HG03175 (cell line): Measurements from ENCODE around the gene LHFPL2.
A peak's percentile ranks its signal among the peaks of the same experiment; 100 is the strongest.

Experiments
- ATAC-seq: cut with Tn5 transposase; IDR thresholded peaks from one replicate; pipeline ENCODE4 v1.9.1; 2021; ENCODE audit warnings: mild to moderate bottlenecking, moderate library complexity; ENCODE audit not compliant: unreplicated experiment

The LHFPL2 gene

DNA sequence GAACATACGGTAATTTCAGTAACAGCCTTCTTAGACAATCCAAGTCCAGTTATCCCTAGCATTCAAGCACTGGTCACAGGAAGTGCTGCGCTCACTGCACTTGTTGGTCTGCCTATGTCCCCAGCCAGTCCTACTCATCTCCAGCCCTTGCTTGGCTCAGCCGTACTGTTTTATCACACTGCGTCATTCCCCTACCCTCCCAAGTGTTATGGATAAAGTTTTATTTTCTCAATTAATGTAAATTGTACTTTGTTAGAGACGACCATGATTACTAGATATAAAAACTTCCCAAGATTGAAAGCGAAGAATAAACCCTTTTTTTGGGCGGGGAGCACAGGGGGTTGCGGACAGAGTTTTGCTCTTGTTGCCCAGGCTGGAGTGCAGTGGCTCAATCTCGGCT is 49.6 kb downstream of the LHFPL2 start:
- no peak for ATAC-seq

GRCh38 chr5:78597974-78598371 is 50.6 kb downstream of the LHFPL2 start:
- ATAC-seq, result no peak

- no peak for ATAC-seq
Measured at GRCh38 chr5:78597068-78597973, 51.3 kb downstream of the LHFPL2 start.

DNA sequence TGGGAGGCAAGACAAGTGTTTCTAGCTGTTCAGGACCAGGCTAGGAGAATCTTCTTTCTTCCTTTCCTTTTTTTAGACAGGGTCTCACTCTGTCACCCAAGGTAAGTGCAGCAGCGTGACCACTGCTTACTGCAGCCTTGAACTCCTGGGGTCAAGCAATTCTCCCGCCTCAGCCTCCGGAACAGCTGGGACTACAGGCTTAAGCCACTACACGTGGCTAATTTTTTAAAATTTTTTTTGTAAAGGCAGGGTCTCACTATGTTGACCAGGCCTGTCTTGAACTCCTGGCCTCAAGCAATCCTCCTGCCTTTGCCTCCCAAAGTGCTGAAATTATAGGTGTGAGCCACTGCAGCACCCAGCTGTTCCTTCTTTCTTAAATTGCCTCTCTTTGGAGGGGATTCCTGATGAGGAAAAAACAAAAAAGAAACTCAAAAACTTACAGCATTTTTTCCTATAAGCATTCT is 53.1 kb downstream of the LHFPL2 start:
- ATAC-seq, result no peak

DNA sequence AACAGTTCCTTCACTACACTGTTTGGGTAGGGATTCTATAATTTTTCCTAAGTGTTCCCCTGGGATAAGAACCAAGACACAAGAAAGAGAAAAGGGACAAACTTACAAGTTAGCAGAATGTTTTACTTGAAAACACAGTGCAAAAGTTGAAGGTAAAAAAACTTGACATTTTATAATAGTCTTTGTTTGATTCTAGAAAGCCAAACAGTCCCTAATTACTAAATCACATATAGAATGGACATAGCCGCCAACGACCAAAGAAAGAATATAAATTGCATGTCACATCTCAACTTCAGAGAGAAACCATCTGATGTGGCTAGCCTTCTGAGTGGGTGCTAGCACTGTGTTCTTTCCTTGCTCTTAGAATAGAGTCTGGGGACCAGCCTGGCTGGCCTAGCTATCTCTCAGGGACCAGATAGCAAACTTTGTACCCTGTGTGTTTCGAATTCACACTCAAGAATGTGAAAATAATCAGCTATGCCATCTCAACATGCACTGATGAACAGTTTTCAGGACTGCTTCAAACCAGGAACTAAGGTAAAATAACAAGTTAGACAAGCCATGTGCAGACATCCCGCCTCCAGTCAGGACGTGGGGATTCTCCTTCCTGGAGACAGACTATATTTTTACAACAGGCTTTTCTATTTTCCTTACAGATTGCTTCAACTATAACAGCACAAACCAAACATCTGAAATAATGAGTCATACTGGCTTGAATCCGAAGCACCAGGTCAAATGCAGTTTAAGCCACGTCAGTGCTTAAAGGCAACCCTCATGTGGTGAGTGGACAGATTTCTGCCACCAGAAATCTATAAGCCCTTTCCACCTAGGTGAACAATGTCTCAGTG is 53.7 kb downstream of the LHFPL2 start:
- ATAC-seq, result no peak

- no peak for ATAC-seq
Measured at GRCh38 chr5:78594021-78594420, 54.6 kb downstream of the LHFPL2 start.

DNA sequence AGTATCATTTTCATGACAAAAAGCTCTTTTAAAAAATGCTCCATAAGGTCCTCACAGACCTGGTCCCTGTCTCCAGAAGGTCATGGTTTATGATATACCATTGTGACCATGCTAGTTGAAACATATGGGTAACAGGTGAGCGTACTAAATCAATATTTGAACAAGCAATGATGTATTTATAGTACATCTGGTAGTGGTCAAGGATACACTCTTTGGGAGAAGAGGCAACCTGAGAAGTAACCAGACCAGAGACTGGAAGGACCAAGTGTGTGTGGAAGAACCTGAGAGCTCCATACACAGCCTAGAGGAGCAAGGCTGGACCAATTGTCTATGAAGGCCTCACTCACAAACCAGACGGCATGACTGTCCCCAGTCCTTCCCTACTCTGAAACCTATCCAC is 55.1 kb downstream of the LHFPL2 start:
- no peak for ATAC-seq

- ATAC-seq, result no peak
Measured at GRCh38 chr5:78592735-78593386, 55.7 kb downstream of the LHFPL2 start.

DNA sequence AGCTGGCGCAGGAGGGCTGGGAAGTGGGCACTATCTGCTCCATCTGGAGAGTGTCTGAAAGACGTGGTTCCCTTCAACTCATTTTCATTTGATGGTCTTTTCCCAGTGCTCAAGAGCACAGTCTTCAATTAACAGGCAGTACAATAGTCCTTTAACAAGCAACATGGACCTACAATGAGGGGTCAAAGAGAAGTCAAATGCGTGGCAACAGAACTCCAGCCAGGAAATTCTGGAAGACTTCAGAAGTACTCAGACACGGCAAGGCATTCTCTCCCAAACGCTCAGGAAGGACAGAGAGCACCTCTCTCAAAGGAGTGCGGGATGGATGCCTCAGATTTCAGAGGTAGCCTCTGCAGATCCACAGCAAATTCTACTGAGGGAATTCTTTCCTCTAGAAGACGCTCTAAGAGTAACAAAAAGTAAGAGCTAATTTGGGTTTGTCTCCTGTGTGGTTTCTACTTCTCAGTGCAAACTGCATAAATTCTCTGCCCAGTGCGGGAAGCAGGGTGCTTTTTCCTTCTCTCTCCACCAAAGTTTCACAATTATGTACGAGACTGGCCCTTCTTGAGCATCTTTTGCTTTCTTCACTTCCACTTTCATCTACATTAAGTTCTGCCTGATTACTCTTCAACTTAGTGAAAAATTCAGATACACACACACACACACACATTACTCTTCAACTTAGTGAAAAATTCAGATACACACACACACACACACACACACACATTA is 56.4 kb downstream of the LHFPL2 start:
- peak; percentile 68 for ATAC-seq

DNA sequence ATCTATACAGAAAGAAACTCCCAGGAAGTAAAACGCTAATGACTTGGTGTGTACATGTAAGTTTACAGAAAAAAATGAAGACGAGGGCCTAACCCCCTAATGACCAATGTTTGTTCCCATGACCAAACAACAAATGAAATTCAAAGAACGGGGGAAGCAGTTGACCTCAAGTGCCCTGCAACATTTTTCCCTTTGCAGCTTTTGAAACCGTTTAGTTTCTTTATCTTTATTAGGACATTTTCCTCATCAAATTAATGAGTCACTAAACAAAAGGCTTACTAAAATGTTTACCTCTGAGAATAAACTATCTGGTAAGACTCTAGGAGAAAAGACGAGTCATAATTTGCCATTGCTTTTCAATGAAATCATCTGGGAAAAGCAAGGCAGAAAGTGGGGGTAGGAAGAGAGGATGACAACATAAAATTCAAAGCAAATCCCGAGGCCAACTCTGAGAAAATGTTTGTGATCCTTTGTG is 57.4 kb downstream of the LHFPL2 start:
- ATAC-seq, result no peak

GRCh38 chr5:78589923-78590322 is 58.6 kb downstream of the LHFPL2 start:
- ATAC-seq, result no peak

GRCh38 chr5:78588507-78588906 is 60.1 kb downstream of the LHFPL2 start:
- no peak for ATAC-seq

- no peak for ATAC-seq
Measured at GRCh38 chr5:78587775-78588291, 60.7 kb downstream of the LHFPL2 start.

DNA sequence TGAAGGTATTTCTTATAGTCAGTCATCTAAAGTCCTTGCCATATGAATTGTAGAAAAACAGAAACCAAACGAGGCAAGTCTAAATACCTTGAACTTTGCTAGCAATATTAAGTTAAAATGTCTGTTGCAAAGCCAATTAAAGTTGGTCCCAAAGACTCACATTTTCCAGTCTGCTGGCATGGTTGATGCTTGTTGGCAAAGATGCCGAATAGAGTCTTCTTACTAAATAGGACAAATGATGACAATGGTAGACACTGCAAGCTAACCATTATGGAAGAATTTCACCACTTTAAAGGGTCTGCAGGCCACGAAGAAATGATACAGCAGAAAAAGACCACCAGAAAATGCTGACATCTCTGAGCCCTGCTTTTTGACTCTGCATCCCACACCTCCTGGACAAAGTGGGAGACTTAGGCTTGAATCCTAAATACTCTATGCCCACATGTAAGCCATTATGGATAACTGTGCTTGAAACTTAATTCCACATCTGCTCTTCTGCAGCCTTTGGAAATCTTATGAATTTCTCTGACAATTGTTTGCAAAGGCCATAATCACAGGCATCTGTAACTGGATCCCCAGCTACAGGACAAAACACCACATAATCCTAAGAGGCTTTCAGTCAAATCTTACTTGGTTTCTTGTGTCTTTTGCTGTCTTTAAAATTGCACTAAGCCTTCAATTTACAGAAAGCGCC is 61.3 kb downstream of the LHFPL2 start:
- no peak for ATAC-seq

DNA sequence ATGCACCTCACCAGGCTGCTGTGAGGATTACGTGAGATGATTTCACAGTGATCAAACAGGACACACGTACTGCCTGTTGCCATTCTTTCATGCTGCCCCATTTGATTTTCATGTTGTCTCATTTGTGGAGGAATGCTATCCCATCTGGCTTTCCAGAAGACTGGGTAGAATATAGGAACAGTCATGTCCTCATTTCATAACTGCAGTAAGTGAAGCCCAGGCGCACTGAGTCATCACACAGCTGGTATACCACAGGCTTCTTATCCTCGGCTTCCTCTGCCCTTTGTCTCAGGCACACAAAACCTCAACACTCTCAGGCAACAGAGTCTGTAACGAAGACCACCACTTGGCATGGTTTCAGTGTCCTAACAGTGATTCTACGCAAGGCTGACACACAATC is 62.3 kb downstream of the LHFPL2 start:
- no peak for ATAC-seq

- ATAC-seq, result no peak
Measured at GRCh38 chr5:78578015-78578414, 70.6 kb downstream of the LHFPL2 start.

GRCh38 chr5:78577071-78577807 is 71.3 kb downstream of the LHFPL2 start:
- no peak for ATAC-seq

- ATAC-seq, result no peak
Measured at GRCh38 chr5:78576376-78576775, 72.2 kb downstream of the LHFPL2 start.

GRCh38 chr5:78574731-78575161 is 73.8 kb downstream of the LHFPL2 start:
- no peak for ATAC-seq
